A549 (cell line): ENCODE data around the gene INSYN1. TPM values are rescaled to one million over a fixed set of nuclear protein-coding genes. Genes with fewer than 3 reads are reported as not detected.

Experiments used
- ATAC-seq, 2 experiments: fragments of 200-7000 bp in 1 of 2; fragments of >200 bp in 1 of 2; cut with Nextera tagmentation in 1 of 2; cut with Tn5 transposase in 1 of 2; 3 replicates each; pipeline versions ENCODE4 v1.8.0 to v1.9.1; 2018 to 2020; ENCODE audit warnings: mild to moderate bottlenecking in 1 of 2, moderate library complexity in 1 of 2
- CTCF ChIA-PET: fragments of 300-600 bp; sonication (Branson Sonifier 250); formaldehyde crosslinking; extraction: SDS; loops from one replicate; lab custom pipeline; 2021; ENCODE audit warnings: antibody characterized with exemption, inconsistent platforms; lab: Yijun Ruan, JAX
- POLR2A ChIA-PET: fragments of 350-600 bp; formaldehyde crosslinking; extraction: SDS; loops from one replicate; lab custom pipeline; 2021; ENCODE audit warnings: antibody characterized with exemption, inconsistent platforms; lab: Yijun Ruan, JAX
- DNase-seq, 2 experiments: peaks; one replicate each; pipeline versions ENCODE4 v3.0.0 to v3.0.0-alpha.2; 2011 to 2016; ENCODE audit warnings: low read depth in 1 of 2, low spot score in 1 of 2
- FAIRE-seq: peaks from 2 replicates; lab custom pipeline; 2011; peaks lifted over from hg19 to GRCh38; lab: Jason Lieb, UNC
- H3K27ac ChIP-seq, 2 experiments: fragments of >200 bp; sonication (Bioruptor Twin); formaldehyde crosslinking; 3 replicates each; pipeline ENCODE4 v1.5.1; 2016 to 2017
- H3K4me1 ChIP-seq: fragments of >200 bp; sonication (Bioruptor Twin); formaldehyde crosslinking; 3 replicates; pipeline ENCODE4 v1.6.1; 2016
- H3K4me2 ChIP-seq: fragments of >200 bp; sonication (Bioruptor Twin); formaldehyde crosslinking; 3 replicates; pipeline ENCODE4 v1.6.1; 2016
- H3K4me3 ChIP-seq: fragments of >200 bp; sonication (Bioruptor Twin); formaldehyde crosslinking; 3 replicates; pipeline ENCODE4 v1.5.1; 2016
- H3K9me3 ChIP-seq: fragments of >200 bp; sonication (Bioruptor Twin); formaldehyde crosslinking; 3 replicates; pipeline ENCODE4 v1.6.1; 2016
- CBX8 ChIP-seq: fragments of 200-600 bp; sonication (generic); IDR thresholded peaks from 2 replicates; pipeline ENCODE4 v1.6.1; 2016
- CHD2 ChIP-seq: fragments of 150-350 bp; IDR thresholded peaks from 2 replicates; pipeline ENCODE4 v1.6.1; 2014; ENCODE audit warnings: low read length; ENCODE audit not compliant: partially characterized antibody
- CHD4 ChIP-seq: fragments of 200-600 bp; sonication (generic); IDR thresholded peaks from 2 replicates; pipeline ENCODE4 v1.6.1; 2016; ENCODE audit warnings: antibody characterized with exemption, mild to moderate bottlenecking, borderline replicate concordance
- ESRRA ChIP-seq: fragments of 150-350 bp; IDR thresholded peaks from 2 replicates; pipeline ENCODE4 v1.6.1; 2014; ENCODE audit warnings: mild to moderate bottlenecking, low read length, borderline replicate concordance
- FOSB ChIP-seq: fragments of 250-450 bp; sonication (Bioruptor Pico); IDR thresholded peaks from 2 replicates; pipeline ENCODE4 v1.5.0; 2020; ENCODE audit warnings: mild to moderate bottlenecking, moderate library complexity
- JUN ChIP-seq, 2 experiments: fragments of >200 bp; sonication (Bioruptor Twin); formaldehyde crosslinking; IDR thresholded peaks; 2 replicates in 1 of 2; 3 replicates in 1 of 2; pipeline ENCODE4 v1.6.1; 2016 to 2017
- JUNB ChIP-seq: fragments of >200 bp; sonication (Bioruptor Twin); formaldehyde crosslinking; IDR thresholded peaks from 2 replicates; pipeline ENCODE4 v1.6.1; 2016
- MAFK ChIP-seq: fragments of 450-650 bp; IDR thresholded peaks from 2 replicates; pipeline ENCODE4 v1.6.1; 2014; ENCODE audit not compliant: partially characterized antibody
- SMC3 ChIP-seq: fragments of >200 bp; sonication (Bioruptor Twin); formaldehyde crosslinking; IDR thresholded peaks from 3 replicates; pipeline ENCODE4 v1.6.1; 2018; ENCODE audit warnings: inconsistent platforms
- TFCP2L1 ChIP-seq: fragments of 250-450 bp; sonication (Bioruptor Pico); IDR thresholded peaks from 2 replicates; pipeline ENCODE4 v1.5.0; 2021; ENCODE audit warnings: mild to moderate bottlenecking
- TP53 ChIP-seq: fragments of 250-450 bp; sonication (Bioruptor Pico); IDR thresholded peaks from 2 replicates; pipeline ENCODE4 v1.5.0; 2021; ENCODE audit warnings: mild to moderate bottlenecking, moderate library complexity
- ZC3H11A ChIP-seq: fragments of 450-650 bp; IDR thresholded peaks from 2 replicates; pipeline ENCODE4 v1.6.1; 2014; ENCODE audit warnings: antibody characterized with exemption, mild to moderate bottlenecking
- WGBS: methylation state at CpG from one replicate; pipeline ENCODE4 v1.1.6; 2017; ENCODE audit errors: missing lambda C conversion rate; 5-methylcytosine and 5-hydroxymethylcytosine counted together
- polyA plus RNA-seq, 4 experiments: library from polyadenylated mRNA; depleted of rRNA in 3 of 4; stranded (reverse); fragments of >200 nt; fragmentation: RNase III in 1 of 4; extraction: RNeasy Plus Mini Kit Qiagen cat#74134 plus additional on column Dnase treatment in 1 of 4; gene quantifications; 2 replicates in 3 of 4; 3 replicates in 1 of 4; pipeline ENCODE4 v1.2.3, GENCODE V29; 2011 to 2017
- TF ChIP-seq, protein P1 (sequence below): fragments of 200-600 bp; sonication (generic); IDR thresholded peaks from 2 replicates; pipeline ENCODE4 v1.6.1; 2016; ENCODE audit warnings: antibody characterized with exemption, mild to moderate bottlenecking, moderate library complexity
- TF ChIP-seq, protein P2 (sequence below): fragments of 250-450 bp; sonication (Bioruptor Pico); IDR thresholded peaks from 2 replicates; pipeline ENCODE4 v1.5.0; 2020; ENCODE audit warnings: low read depth, mild to moderate bottlenecking, moderate library complexity
- TF ChIP-seq, protein P3 (sequence below): IDR thresholded peaks from 2 replicates; pipeline ENCODE4 v1.6.1; 2012

The INSYN1 gene
- polyA plus RNA-seq, 2 of the 4 experiments (the other 2 are of a cell fraction), result 0.54 to 1.9 TPM

DNA sequence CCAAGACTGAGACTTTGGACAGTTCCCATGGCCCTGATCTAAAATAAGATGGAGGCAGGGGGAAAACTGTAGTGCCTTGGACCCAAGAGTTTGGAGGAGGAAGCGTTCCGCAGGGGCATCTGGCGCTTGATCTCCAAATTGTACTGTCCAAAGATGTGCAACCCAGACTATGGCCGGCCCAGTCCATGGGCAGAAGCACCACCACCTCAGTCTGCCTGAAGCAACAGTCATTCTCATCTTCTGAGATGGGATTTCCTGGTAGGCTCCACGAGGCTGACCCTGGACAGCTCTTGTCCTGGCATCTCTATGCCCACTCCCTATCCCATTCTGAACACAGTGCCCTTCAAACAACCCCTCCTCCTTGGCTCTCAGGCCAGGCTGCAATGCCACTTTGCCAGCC, 3.6 kb downstream of the INSYN1 start:
- FAIRE-seq (no peak), ATAC-seq (no peak), DNase-seq (no peak)
- H3K4me1 ChIP-seq, result peaks cover 4% of the 10 kb centered on the region; the same call in 2 of the 3 replicates
- ChIA-PET CTCF (interaction anchor here (0.9 to 2.5 kb wide), 4 partner anchors 44 to 158 kb away, joined by 3 to 8 read pairs (median 5); no protein-coding TSS in a partner anchor), POLR2A (no interaction called here)
- H3K4me3 ChIP-seq, result no peak overlapping the region
- TF ChIP-seq JUN (IDR thresholded peaks at IDR 0.05), result no peak
- no peak overlapping the region for H3K27ac ChIP-seq
- no peak overlapping the region for H3K4me2 ChIP-seq
- WGBS, result 72% methylated on average over 5 of the region's 5 CpGs
- no peaks in the 10 kb centered on the region for H3K9me3 ChIP-seq

GRCh38 chr15:73748730-73749129, 4.4 kb downstream of the INSYN1 start:
- H3K4me1 ChIP-seq, result peaks cover 4% of the 10 kb centered on the region; the same call in 2 of the 3 replicates
- TF ChIP-seq CHD4 (no peak), CBX8 (no peak), ZC3H11A (no peak), ESRRA (no peak), JUNB (no peak), TFCP2L1 (CRISPR knock-in tag) (no peak), MAFK (no peak), CHD2 (no peak)
- TF ChIP-seq, protein P1, sequence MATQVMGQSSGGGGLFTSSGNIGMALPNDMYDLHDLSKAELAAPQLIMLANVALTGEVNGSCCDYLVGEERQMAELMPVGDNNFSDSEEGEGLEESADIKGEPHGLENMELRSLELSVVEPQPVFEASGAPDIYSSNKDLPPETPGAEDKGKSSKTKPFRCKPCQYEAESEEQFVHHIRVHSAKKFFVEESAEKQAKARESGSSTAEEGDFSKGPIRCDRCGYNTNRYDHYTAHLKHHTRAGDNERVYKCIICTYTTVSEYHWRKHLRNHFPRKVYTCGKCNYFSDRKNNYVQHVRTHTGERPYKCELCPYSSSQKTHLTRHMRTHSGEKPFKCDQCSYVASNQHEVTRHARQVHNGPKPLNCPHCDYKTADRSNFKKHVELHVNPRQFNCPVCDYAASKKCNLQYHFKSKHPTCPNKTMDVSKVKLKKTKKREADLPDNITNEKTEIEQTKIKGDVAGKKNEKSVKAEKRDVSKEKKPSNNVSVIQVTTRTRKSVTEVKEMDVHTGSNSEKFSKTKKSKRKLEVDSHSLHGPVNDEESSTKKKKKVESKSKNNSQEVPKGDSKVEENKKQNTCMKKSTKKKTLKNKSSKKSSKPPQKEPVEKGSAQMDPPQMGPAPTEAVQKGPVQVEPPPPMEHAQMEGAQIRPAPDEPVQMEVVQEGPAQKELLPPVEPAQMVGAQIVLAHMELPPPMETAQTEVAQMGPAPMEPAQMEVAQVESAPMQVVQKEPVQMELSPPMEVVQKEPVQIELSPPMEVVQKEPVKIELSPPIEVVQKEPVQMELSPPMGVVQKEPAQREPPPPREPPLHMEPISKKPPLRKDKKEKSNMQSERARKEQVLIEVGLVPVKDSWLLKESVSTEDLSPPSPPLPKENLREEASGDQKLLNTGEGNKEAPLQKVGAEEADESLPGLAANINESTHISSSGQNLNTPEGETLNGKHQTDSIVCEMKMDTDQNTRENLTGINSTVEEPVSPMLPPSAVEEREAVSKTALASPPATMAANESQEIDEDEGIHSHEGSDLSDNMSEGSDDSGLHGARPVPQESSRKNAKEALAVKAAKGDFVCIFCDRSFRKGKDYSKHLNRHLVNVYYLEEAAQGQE, result no peak
- TF ChIP-seq, protein P2, sequence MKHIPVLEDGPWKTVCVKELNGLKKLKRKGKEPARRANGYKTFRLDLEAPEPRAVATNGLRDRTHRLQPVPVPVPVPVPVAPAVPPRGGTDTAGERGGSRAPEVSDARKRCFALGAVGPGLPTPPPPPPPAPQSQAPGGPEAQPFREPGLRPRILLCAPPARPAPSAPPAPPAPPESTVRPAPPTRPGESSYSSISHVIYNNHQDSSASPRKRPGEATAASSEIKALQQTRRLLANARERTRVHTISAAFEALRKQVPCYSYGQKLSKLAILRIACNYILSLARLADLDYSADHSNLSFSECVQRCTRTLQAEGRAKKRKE (CRISPR knock-in tag), result no peak
- TF ChIP-seq, protein P3, sequence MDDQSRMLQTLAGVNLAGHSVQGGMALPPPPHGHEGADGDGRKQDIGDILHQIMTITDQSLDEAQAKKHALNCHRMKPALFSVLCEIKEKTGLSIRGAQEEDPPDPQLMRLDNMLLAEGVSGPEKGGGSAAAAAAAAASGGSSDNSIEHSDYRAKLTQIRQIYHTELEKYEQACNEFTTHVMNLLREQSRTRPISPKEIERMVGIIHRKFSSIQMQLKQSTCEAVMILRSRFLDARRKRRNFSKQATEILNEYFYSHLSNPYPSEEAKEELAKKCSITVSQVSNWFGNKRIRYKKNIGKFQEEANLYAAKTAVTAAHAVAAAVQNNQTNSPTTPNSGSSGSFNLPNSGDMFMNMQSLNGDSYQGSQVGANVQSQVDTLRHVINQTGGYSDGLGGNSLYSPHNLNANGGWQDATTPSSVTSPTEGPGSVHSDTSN, result no peak
- TF ChIP-seq, all 56 proteins: peak for 0
- Histone ChIP-seq H3K4me2 (no peak overlapping the region), H3K9me3 (no peaks in the 10 kb centered on the region), H3K4me3 (no peak overlapping the region), H3K27ac (no peak overlapping the region)
- no peak for ATAC-seq
- WGBS, result 53% methylated on average over 6 of the region's 6 CpGs
- POLR2A ChIA-PET, result no interaction called here
- CTCF ChIA-PET, result interaction anchor here (0.9 to 1.4 kb wide), 2 partner anchors 48 to 52 kb away, joined by 3 to 4 read pairs; no protein-coding TSS in a partner anchor
- FAIRE-seq, result no peak
- DNase-seq, result no peak

GRCh38 chr15:73747847-73748590, 5.1 kb downstream of the INSYN1 start:
- no peak overlapping the region for H3K4me2 ChIP-seq
- no peak overlapping the region for H3K27ac ChIP-seq
- WGBS, result 73% methylated on average over 11 of the region's 11 CpGs
- no peaks in the 10 kb centered on the region for H3K9me3 ChIP-seq
- ATAC-seq, result no peak
- H3K4me3 ChIP-seq, result no peak overlapping the region
- ChIA-PET CTCF (interaction anchor here (1.4 to 1.7 kb wide), 3 partner anchors 53 to 442 kb away, joined by 3 read pairs; no protein-coding TSS in a partner anchor), POLR2A (no interaction called here)
- no peak for DNase-seq
- H3K4me1 ChIP-seq, result peaks cover 7% of the 10 kb centered on the region
- no peak for FAIRE-seq
- TF ChIP-seq TFCP2L1 (CRISPR knock-in tag) (no peak), TP53 (CRISPR knock-in tag) (no peak), FOSB (CRISPR knock-in tag) (no peak), SMC3 (no peak)
- TF ChIP-seq, protein P1, result no peak
- TF ChIP-seq, all 56 proteins: peak for 0
